Measurements from ENCODE around the gene SI. TPM values are rescaled to one million over a fixed set of nuclear protein-coding genes. Genes with fewer than 3 reads are reported as not detected.

The SI gene
- polyA plus RNA-seq, result 722 TPM
- long read RNA-seq, donor 1, full-length matches to known transcripts, result 3 of 12 reads
- long read RNA-seq, donor 1, partial matches to known transcripts, result 9 of 12 reads
- long read RNA-seq, donor 1, other reads (novel, unspliced or antisense), result 0 of 12 reads
- long read RNA-seq, donor 2, full-length matches to known transcripts, result 12 of 79 reads
- long read RNA-seq, donor 2, partial matches to known transcripts, result 67 of 79 reads
- long read RNA-seq, donor 2, other reads (novel, unspliced or antisense), result 0 of 79 reads
- long read RNA-seq, donor 3, result 0 reads
- long read RNA-seq, donor 4, partial matches to known transcripts, result 6 of 6 reads
- long read RNA-seq, donor 4, other reads (novel, unspliced or antisense), result 0 of 6 reads
- long read RNA-seq, donor 5, full-length matches to known transcripts, result 2 of 25 reads
- long read RNA-seq, donor 5, partial matches to known transcripts, result 23 of 25 reads
- long read RNA-seq, donor 5, other reads (novel, unspliced or antisense), result 0 of 25 reads
- long read RNA-seq, donor 6, full-length matches to known transcripts, result 19 of 210 reads
- long read RNA-seq, donor 6, partial matches to known transcripts, result 191 of 210 reads
- long read RNA-seq, donor 6, other reads (novel, unspliced or antisense), result 0 of 210 reads
- long read RNA-seq, donor 7, result 0 reads
- long read RNA-seq, donor 8, full-length matches to known transcripts, result 8 of 203 reads
- long read RNA-seq, donor 8, partial matches to known transcripts, result 195 of 203 reads
- long read RNA-seq, donor 8, other reads (novel, unspliced or antisense), result 0 of 203 reads
- long read RNA-seq, donor 9, full-length matches to known transcripts, result 4 of 83 reads
- long read RNA-seq, donor 9, partial matches to known transcripts, result 79 of 83 reads
- long read RNA-seq, donor 9, other reads (novel, unspliced or antisense), result 0 of 83 reads
- long read RNA-seq, donor 10, full-length matches to known transcripts, result 33 of 256 reads
- long read RNA-seq, donor 10, partial matches to known transcripts, result 223 of 256 reads
- long read RNA-seq, donor 10, other reads (novel, unspliced or antisense), result 0 of 256 reads
- long read RNA-seq, donor 11, full-length matches to known transcripts, result 9 of 38 reads
- long read RNA-seq, donor 11, partial matches to known transcripts, result 29 of 38 reads
- long read RNA-seq, donor 11, other reads (novel, unspliced or antisense), result 0 of 38 reads

DNA sequence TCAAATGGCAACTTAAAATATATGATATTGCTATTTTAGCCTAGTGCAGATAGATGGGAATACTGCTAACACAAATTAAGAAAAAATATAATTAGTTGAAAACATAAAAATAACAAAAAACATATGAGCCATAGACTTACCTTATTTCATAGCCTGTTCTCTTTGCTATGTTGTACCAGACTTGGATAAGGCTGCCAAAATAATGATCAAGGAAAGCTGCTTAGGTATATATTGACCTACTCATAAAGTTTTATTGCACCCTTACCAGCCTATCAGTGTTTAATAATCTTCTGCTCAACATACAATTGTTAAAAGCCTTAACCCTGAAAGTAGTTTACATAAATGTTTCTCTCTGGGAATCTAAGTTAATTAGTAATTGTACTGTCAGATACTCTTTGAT, at the start of gene SI:
SI (minus strand) TSS at position 204 of the 400 bp plus-strand sequence. CDS start 2,484 bp downstream, outside the sequence.
- H3K4me1 ChIP-seq (ENCODE audit: control insufficient read depth, insufficient read depth, low read length), result peaks cover 15% of the 10 kb centered on the region
- H3K9me3 ChIP-seq (ENCODE audit: control insufficient read depth, low read depth, low read length), result no peaks in the 10 kb centered on the region
- peak within 1 kb of the TSS; percentile 57 for H3K4me3 ChIP-seq (ENCODE audit: low read length)
- DNase-seq, result peak; percentile 30 to 77
- H3K36me3 ChIP-seq (ENCODE audit: control insufficient read depth, insufficient read depth, low read length), result no peaks in the 10 kb centered on the region
- H3K27me3 ChIP-seq (ENCODE audit: control insufficient read depth, insufficient read depth, low read length), result no peaks in the 10 kb centered on the region
- H3K27ac ChIP-seq (ENCODE audit: low read length), result peak within 1 kb of the TSS; percentile 56

DNA sequence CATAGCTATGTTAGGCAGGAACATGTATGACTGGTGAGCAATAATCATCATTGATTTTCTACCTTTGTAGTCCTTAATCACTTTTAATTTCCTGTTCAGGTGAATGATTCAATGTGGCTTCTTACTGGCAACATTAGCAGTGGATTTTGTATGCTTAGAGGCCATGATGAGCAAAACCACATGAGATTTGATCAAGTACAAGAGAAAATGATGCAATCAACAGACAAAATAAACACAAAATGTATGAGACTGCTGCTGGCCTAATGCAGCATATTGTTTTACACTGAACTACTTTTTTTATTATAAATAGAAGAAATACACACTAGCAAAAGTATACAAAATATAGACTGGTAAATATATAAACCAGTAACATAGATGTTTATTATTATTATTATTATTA, 47.5 kb upstream of the SI start:
- no peak overlapping the region for H3K4me3 ChIP-seq (ENCODE audit: low read length)
- no peak overlapping the region for H3K27ac ChIP-seq (ENCODE audit: low read length)
- H3K4me1 ChIP-seq (ENCODE audit: control insufficient read depth, insufficient read depth, low read length), result peaks cover 18% of the 10 kb centered on the region
- H3K36me3 ChIP-seq (ENCODE audit: control insufficient read depth, insufficient read depth, low read length), result no peaks in the 10 kb centered on the region
- no peaks in the 10 kb centered on the region for H3K27me3 ChIP-seq (ENCODE audit: control insufficient read depth, insufficient read depth, low read length)
- DNase-seq, result no peak
- peaks cover 3% of the 10 kb centered on the region for H3K9me3 ChIP-seq (ENCODE audit: control insufficient read depth, low read depth, low read length)

DNA sequence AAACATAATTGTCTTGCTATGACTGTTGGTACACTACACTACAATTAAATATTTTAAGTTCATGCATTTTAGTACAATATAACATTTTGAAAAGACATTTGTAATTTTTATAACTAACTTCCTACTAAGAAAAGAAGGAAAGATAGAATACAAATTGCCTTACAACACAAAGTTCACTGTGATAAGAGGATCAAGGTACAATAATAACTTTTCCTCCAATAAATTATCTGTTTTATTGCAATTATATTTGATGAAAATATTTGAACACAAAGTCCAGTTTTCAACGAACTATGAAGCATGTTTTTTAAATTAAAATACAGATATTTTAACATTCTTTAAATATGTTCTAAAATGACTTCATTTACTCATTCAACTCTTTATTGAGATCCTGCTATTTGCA, 33.1 kb upstream of the SI start:
- WGBS (ENCODE audit: insufficient coverage, low lambda C conversion rate), result 8% methylated on average over 1 of the region's 1 CpG
- Histone ChIP-seq H3K4me1 (ENCODE audit: control insufficient read depth, insufficient read depth, low read length) (peaks cover 7% of the 10 kb centered on the region), H3K9me3 (ENCODE audit: control insufficient read depth, low read depth, low read length) (no peaks in the 10 kb centered on the region), H3K36me3 (ENCODE audit: control insufficient read depth, insufficient read depth, low read length) (no peaks in the 10 kb centered on the region), H3K27me3 (ENCODE audit: control insufficient read depth, insufficient read depth, low read length) (no peaks in the 10 kb centered on the region), H3K4me3 (ENCODE audit: low read length) (no peak overlapping the region), H3K27ac (ENCODE audit: low read length) (peak overlapping the region; percentile 76)
- DNase-seq, result peak; percentile 6 to 61

DNA sequence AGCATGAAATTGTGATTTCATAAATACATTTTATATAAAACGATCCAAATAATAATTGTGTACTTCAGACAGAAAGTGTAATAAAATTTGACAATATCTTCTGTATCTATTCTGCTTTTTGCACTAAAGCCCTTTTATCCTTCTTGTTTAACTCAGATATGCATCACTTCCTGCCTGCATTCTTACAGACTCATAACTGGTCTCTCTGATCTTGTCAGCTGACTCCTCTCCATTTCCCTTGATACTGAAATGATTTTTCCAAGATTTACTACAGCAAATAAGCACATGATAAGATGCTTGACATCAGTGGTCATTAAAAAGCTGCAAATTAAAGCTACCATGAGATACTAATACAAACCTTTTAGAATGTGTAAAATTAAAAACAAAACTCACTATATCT, 25.3 kb upstream of the SI start:
- DNase-seq, result no peak
- Histone ChIP-seq H3K4me3 (ENCODE audit: low read length) (no peak overlapping the region), H3K9me3 (ENCODE audit: control insufficient read depth, low read depth, low read length) (no peaks in the 10 kb centered on the region), H3K27me3 (ENCODE audit: control insufficient read depth, insufficient read depth, low read length) (no peaks in the 10 kb centered on the region), H3K36me3 (ENCODE audit: control insufficient read depth, insufficient read depth, low read length) (no peaks in the 10 kb centered on the region), H3K27ac (ENCODE audit: low read length) (no peak overlapping the region), H3K4me1 (ENCODE audit: control insufficient read depth, insufficient read depth, low read length) (no peaks in the 10 kb centered on the region)
- 78% methylated on average over 1 of the region's 1 CpG for WGBS (ENCODE audit: insufficient coverage, low lambda C conversion rate)

DNA sequence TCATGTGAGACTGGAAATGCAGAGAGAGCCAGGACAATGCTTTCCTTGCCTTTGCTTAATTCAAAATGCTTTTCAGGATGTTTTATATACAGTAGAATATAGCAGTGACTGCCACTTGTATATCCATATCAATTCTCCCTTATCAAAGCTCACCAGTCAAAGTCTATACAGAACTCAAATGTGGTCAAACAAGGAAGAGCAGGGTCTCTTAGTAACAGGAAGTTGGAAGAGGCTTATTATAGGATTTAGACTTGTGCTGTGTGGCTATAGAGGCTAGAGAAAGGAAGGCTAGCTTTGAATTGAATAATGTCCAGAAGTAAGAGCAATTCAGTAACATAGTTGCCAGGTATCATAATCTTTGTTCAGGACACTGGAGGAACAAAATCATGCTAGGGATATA, 4.4 kb upstream of the SI start:
- H3K27ac ChIP-seq (ENCODE audit: low read length), result peak overlapping the region; percentile 10

DNA sequence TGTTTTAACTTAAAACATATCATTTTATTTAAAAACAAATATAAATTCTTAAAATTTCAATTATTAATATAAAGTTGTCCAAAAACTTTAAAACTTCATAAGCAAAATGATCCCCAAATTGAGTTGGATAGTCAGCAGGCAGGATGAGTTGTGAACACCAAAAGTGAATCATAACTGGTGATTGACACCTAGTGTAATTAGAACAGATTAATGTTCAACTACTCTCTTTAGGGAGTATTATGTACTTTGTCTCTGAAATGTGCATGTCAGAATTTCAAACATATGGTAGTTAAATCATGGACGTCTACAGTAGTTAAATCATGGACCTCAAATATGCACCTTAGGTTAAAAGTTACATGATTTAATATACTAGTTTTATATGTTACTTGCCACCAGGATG, 2.9 kb upstream of the SI start:
- WGBS (ENCODE audit: insufficient coverage, low lambda C conversion rate), result 20% methylated on average over 1 of the region's 1 CpG
- peaks cover 15% of the 10 kb centered on the region for H3K4me1 ChIP-seq (ENCODE audit: control insufficient read depth, insufficient read depth, low read length)

More for the DNA sequence above, 4.4 kb upstream of the SI start:
- Histone ChIP-seq H3K36me3 (ENCODE audit: control insufficient read depth, insufficient read depth, low read length) (no peaks in the 10 kb centered on the region), H3K27me3 (ENCODE audit: control insufficient read depth, insufficient read depth, low read length) (no peaks in the 10 kb centered on the region), H3K4me1 (ENCODE audit: control insufficient read depth, insufficient read depth, low read length) (peaks cover 15% of the 10 kb centered on the region), H3K9me3 (ENCODE audit: control insufficient read depth, low read depth, low read length) (no peaks in the 10 kb centered on the region), H3K4me3 (ENCODE audit: low read length) (no peak overlapping the region)
- peak in 1 of 2 donors; percentile 71 for DNase-seq

DNA sequence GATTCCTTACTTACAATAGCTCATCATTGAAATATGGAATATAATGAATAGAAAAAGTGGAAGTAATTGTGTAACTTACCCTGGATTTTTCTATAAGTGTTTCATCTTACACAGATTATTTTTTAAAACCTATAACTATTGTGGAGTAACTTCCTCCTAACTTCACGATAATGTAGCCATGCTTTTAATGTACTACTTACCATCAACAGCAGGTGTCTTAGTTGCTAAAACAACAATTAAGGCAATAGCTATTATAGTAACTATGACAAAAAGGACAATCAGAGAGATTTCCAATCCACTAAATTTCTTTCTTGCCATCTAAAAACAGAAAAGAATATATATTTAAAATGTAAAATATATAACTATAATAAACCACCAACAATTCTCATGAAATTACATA, 2.6 kb downstream of the SI start:
- peaks cover 2% of the 10 kb centered on the region for H3K9me3 ChIP-seq (ENCODE audit: control insufficient read depth, low read depth, low read length)
- no peaks in the 10 kb centered on the region for H3K4me1 ChIP-seq (ENCODE audit: control insufficient read depth, insufficient read depth, low read length)
- no peaks in the 10 kb centered on the region for H3K27me3 ChIP-seq (ENCODE audit: control insufficient read depth, insufficient read depth, low read length)
- H3K4me3 ChIP-seq (ENCODE audit: low read length), result peak overlapping the region; percentile 57
- WGBS (ENCODE audit: insufficient coverage, low lambda C conversion rate), result no CpG with 5 or more reads among the region's 1 CpG
- peaks cover 4% of the 10 kb centered on the region for H3K36me3 ChIP-seq (ENCODE audit: control insufficient read depth, insufficient read depth, low read length)
- H3K27ac ChIP-seq (ENCODE audit: low read length), result peak overlapping the region; percentile 56
- peak in 1 of 2 donors; percentile 43 for DNase-seq

More for the DNA sequence above, 2.9 kb upstream of the SI start:
- no peak overlapping the region for H3K4me3 ChIP-seq (ENCODE audit: low read length)
- no peaks in the 10 kb centered on the region for H3K36me3 ChIP-seq (ENCODE audit: control insufficient read depth, insufficient read depth, low read length)
- peak; percentile 19 to 69 for DNase-seq
- H3K27me3 ChIP-seq (ENCODE audit: control insufficient read depth, insufficient read depth, low read length), result no peaks in the 10 kb centered on the region
- H3K27ac ChIP-seq (ENCODE audit: low read length), result peak overlapping the region; percentile 55
- no peaks in the 10 kb centered on the region for H3K9me3 ChIP-seq (ENCODE audit: control insufficient read depth, low read depth, low read length)

DNA sequence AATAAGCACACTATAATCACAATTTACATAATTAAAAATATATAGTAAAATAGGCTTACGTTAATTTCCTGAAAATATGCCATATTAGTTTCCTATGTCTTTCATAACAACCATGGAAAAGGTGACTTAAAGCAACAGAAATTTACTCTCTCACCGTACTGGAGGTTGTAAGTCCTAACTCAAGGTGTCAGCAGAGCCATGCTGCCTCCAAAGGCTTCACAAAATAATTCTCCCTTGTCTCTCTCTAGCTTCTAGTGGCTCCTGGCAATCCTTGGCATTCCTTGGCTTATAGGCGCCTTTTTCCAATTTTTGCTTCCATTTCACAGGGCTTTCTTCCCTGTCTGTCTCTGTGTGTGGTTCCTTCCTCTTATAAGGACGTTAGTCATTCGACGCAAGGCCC, 7.6 kb downstream of the SI start:
- Histone ChIP-seq H3K9me3 (ENCODE audit: control insufficient read depth, low read depth, low read length) (peaks cover 2% of the 10 kb centered on the region), H3K36me3 (ENCODE audit: control insufficient read depth, insufficient read depth, low read length) (peaks cover 11% of the 10 kb centered on the region), H3K4me3 (ENCODE audit: low read length) (no peak overlapping the region), H3K27me3 (ENCODE audit: control insufficient read depth, insufficient read depth, low read length) (no peaks in the 10 kb centered on the region), H3K27ac (ENCODE audit: low read length) (no peak overlapping the region), H3K4me1 (ENCODE audit: control insufficient read depth, insufficient read depth, low read length) (no peaks in the 10 kb centered on the region)
- peak in 1 of 2 donors; percentile 24 for DNase-seq
- 100% methylated on average over 1 of the region's 6 CpGs for WGBS (ENCODE audit: insufficient coverage, low lambda C conversion rate)

DNA sequence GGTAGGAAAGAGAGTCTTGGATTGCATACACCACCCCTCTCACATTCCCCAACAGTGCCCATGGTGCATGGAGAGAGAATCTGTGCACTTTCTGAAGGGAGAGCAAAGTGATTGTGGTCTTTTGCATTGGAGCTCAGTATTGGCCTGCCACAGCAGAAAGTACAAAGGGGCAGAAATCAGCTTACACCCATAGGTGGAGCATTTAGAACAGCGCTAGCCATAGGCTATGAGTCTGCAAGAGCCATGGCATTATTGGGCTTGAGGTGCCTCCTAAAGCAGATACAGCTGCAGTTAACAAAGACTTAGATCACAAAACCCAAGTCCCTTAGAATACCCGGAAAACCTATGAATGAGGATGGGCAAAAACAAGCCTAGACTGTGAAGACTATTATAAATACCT, 21.8 kb downstream of the SI start:
- Histone ChIP-seq H3K9me3 (ENCODE audit: control insufficient read depth, low read depth, low read length) (no peaks in the 10 kb centered on the region), H3K27ac (ENCODE audit: low read length) (no peak overlapping the region), H3K4me1 (ENCODE audit: control insufficient read depth, insufficient read depth, low read length) (no peaks in the 10 kb centered on the region), H3K36me3 (ENCODE audit: control insufficient read depth, insufficient read depth, low read length) (peaks cover 33% of the 10 kb centered on the region), H3K27me3 (ENCODE audit: control insufficient read depth, insufficient read depth, low read length) (no peaks in the 10 kb centered on the region), H3K4me3 (ENCODE audit: low read length) (no peak overlapping the region)
- no CpG with 5 or more reads among the region's 2 CpGs for WGBS (ENCODE audit: insufficient coverage, low lambda C conversion rate)
- peak in 1 of 2 donors; percentile 10 for DNase-seq

DNA sequence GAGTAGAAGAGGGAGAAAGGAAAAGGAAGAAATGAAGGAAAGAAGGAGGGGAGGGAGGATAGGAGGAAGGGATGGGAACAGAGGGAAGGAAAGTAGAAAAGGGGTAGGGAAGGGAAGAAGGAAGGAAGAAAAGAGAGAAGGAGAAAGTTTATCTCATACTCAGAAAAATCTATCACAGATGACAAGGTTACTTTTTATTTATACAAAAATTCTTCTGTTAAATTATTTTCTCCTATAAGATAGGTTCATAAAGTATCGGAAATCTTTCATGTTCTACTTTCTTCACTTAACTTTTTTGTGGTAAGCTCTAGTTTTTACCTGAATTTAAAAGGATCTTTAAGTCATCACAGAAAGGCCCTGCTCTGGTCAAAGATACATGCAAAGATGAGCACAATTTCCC, 38.1 kb downstream of the SI start:
- 100% methylated on average over 1 of the region's 1 CpG for WGBS (ENCODE audit: insufficient coverage, low lambda C conversion rate)
- Histone ChIP-seq H3K36me3 (ENCODE audit: control insufficient read depth, insufficient read depth, low read length) (peaks cover 28% of the 10 kb centered on the region), H3K27ac (ENCODE audit: low read length) (no peak overlapping the region), H3K4me1 (ENCODE audit: control insufficient read depth, insufficient read depth, low read length) (no peaks in the 10 kb centered on the region), H3K4me3 (ENCODE audit: low read length) (no peak overlapping the region), H3K9me3 (ENCODE audit: control insufficient read depth, low read depth, low read length) (no peaks in the 10 kb centered on the region), H3K27me3 (ENCODE audit: control insufficient read depth, insufficient read depth, low read length) (no peaks in the 10 kb centered on the region)
- no peak for DNase-seq

Data from large intestine (tissue), 12 donors.